Peyer's patch (tissue), 4 donors: ENCODE measurements around the gene AHSP.

Experiments used
- POLR2A ChIP-seq, 2 donors: fragments of 450-650 bp; IDR thresholded peaks; one replicate each; pipeline ENCODE4 v1.5.1; 2017; ENCODE audit warnings: antibody characterized with exemption in 2 of 2, mild to moderate bottlenecking in 2 of 2, moderate library complexity in 2 of 2
- TF ChIP-seq, protein P1 (sequence below), 6 experiments: fragments of 450-650 bp in 4 of 6; fragments of 200-600 bp in 2 of 6; sonication (generic) in 1 of 6; IDR thresholded peaks; one replicate each; pipeline ENCODE4 v1.5.1; 2017 to 2019; ENCODE audit warnings: antibody characterized with exemption in 6 of 6, mild to moderate bottlenecking in 3 of 6, moderate library complexity in 1 of 6

DNA sequence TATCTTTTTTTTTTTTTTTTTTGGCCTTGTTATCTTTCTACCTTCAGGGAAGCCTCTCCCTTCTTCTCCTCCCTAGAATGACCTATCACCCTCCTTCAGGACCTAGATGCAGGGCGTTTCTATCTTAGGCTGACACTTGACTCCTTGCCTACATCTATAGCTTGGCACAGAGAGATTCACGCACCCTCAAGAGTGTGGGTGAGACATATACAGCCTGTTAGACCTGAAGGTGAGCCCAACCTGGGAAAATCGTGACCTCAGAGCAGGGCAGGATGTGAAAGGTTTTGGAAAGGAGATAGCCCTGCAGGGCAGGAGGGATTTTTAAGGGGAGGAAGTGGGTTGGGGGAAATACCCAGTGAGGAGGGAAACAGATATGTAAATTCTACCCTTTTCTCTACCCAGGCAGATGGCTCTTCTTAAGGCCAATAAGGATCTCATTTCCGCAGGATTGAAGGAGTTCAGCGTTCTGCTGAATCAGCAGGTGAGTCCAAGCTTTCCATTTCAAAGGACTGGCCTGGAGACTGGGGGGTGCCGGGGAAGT is at the start of gene AHSP:
- TF ChIP-seq, protein P1, sequence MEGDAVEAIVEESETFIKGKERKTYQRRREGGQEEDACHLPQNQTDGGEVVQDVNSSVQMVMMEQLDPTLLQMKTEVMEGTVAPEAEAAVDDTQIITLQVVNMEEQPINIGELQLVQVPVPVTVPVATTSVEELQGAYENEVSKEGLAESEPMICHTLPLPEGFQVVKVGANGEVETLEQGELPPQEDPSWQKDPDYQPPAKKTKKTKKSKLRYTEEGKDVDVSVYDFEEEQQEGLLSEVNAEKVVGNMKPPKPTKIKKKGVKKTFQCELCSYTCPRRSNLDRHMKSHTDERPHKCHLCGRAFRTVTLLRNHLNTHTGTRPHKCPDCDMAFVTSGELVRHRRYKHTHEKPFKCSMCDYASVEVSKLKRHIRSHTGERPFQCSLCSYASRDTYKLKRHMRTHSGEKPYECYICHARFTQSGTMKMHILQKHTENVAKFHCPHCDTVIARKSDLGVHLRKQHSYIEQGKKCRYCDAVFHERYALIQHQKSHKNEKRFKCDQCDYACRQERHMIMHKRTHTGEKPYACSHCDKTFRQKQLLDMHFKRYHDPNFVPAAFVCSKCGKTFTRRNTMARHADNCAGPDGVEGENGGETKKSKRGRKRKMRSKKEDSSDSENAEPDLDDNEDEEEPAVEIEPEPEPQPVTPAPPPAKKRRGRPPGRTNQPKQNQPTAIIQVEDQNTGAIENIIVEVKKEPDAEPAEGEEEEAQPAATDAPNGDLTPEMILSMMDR (IDR thresholded peaks at IDR 0.05) = no peak
- TF ChIP-seq POLR2A (IDR thresholded peaks at IDR 0.05) = no peak
